ENCODE measurements around the gene MDC1.
A peak's percentile ranks its signal among the peaks of the same experiment; 100 is the strongest.
"Not testable (repeated sequence)": the region's sequence is repeated elsewhere in the genome, so short reads cannot be mapped to it uniquely, and the experiment has no call there.

Gene MDC1, protein sequence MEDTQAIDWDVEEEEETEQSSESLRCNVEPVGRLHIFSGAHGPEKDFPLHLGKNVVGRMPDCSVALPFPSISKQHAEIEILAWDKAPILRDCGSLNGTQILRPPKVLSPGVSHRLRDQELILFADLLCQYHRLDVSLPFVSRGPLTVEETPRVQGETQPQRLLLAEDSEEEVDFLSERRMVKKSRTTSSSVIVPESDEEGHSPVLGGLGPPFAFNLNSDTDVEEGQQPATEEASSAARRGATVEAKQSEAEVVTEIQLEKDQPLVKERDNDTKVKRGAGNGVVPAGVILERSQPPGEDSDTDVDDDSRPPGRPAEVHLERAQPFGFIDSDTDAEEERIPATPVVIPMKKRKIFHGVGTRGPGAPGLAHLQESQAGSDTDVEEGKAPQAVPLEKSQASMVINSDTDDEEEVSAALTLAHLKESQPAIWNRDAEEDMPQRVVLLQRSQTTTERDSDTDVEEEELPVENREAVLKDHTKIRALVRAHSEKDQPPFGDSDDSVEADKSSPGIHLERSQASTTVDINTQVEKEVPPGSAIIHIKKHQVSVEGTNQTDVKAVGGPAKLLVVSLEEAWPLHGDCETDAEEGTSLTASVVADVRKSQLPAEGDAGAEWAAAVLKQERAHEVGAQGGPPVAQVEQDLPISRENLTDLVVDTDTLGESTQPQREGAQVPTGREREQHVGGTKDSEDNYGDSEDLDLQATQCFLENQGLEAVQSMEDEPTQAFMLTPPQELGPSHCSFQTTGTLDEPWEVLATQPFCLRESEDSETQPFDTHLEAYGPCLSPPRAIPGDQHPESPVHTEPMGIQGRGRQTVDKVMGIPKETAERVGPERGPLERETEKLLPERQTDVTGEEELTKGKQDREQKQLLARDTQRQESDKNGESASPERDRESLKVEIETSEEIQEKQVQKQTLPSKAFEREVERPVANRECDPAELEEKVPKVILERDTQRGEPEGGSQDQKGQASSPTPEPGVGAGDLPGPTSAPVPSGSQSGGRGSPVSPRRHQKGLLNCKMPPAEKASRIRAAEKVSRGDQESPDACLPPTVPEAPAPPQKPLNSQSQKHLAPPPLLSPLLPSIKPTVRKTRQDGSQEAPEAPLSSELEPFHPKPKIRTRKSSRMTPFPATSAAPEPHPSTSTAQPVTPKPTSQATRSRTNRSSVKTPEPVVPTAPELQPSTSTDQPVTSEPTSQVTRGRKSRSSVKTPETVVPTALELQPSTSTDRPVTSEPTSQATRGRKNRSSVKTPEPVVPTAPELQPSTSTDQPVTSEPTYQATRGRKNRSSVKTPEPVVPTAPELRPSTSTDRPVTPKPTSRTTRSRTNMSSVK (N-terminal part only)

DNA sequence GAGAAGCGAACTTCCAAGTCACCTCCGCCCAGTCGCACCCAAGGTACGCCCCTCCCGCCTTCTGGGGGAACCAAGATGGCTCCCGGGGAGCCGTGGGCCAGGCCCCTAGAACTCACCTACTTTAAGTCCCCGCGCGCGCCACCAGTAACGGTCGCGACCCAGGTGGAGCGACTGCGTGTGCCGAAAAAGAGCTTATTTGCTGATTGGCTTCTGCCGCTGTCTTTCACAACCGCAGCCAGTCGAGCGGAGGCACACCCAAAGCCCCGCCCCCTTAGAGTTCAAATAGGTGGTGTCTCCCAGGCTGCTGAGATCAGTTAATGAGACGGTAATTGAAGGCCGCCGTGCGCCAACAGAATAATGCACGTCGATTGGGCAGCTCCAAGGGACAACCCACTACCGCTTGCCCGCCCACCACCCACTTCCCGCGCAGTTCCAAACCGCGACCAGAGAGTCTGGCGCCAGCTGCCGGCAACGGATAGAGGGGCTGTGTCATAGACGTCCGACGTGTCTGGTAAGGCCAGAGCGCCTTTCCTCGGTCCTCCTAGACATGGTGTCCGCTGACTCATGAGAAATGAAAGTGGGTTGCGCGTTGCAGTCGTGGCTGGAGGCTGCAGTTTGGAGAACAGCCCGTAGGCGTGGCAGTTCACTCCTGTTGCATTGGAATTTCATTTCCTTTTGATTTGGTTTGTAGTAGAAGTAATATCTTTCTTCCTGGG, at the start of gene MDC1:
TSS of gene MDC1 (minus strand) at position 153 of the 716 bp plus-strand sequence. CDS start 2,106 bp downstream, outside the sequence.
- peak; percentile 98 to 99 for DNase-seq (ENCODE audit: low read depth in 2 of 2)

DNA sequence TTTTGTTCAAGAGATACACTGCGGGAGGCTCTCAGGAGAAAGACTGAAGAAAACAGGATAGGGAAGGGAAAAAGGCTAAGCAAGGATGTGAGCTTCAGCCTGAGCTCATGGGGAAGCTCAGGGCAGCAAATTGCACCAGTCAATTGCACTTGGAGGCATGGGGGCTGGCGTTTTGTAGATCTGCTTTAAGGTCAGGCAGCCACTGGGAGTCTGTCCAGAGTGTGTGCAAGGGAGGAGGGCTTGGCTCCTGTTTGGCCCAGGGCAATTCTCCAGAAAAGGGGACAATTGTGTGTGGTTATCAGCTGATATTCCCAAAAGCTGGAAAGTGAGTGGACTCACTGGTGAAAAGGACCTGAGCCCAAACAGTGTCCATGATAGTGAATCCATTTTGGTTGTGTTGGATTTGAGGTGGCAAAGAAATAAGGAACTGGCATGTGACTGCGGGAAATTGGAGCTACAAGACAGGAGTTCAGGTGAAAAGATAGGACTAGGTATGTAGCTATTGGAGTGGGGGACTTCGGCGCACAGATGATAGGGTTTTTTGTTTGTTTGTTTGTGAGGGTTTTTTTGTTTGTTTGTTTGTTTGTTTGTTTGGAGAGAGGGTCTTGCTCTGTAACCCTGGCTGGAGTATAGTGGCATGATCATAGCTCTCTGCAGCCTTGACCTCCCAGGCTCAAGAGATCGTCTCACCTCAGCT, 49.5 kb upstream of the MDC1 start:
- no peak for DNase-seq (ENCODE audit: low read depth in 2 of 2)

DNA sequence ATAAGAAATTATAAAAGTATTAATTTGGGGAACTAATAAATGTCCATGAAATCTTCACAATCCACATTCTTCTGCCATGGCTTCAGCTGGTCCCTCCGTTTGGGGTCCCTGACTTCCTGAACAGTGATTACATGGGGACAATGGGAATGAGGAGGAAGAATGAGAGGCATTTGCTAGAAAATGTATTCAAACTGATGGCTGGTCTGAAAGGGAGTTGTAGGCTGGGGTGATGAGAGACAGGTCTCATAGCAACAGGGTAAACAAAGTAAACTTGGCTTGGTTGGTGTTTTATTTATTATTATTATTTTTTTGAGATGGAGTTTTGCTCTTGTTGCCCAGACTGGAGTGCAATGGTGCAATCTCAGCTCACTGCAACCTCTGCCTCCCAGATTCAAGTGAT, 48.4 kb upstream of the MDC1 start:
- not testable (repeated sequence) for DNase-seq (ENCODE audit: low read depth in 2 of 2)

DNA sequence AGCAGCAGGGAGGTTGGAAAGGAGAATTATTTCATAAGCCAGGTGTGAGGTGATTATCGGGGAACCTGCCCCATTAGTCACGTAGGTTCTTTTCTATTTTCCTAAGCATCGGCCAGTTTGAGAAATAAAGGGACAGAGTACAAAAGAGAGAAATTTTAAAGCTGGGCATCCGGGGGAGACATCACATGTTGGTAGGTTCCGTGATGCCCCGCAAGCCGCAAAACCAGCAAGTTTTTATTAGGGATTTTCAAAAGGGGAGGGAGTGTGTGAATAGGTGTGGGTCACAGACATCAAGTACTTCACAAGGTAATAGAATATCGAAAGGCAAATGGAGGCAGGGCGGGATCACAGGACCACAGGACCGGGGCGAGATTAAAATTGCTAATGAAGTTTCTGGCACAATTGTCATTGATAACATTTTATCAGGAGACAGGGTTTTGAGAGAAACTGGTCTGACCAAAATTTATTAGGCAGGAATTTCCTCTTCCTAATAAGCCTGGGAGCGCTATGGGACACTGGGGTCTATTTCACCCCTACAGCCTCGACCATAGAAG, 47.5 kb upstream of the MDC1 start:
- not testable (repeated sequence) for DNase-seq (ENCODE audit: low read depth in 2 of 2)

DNA sequence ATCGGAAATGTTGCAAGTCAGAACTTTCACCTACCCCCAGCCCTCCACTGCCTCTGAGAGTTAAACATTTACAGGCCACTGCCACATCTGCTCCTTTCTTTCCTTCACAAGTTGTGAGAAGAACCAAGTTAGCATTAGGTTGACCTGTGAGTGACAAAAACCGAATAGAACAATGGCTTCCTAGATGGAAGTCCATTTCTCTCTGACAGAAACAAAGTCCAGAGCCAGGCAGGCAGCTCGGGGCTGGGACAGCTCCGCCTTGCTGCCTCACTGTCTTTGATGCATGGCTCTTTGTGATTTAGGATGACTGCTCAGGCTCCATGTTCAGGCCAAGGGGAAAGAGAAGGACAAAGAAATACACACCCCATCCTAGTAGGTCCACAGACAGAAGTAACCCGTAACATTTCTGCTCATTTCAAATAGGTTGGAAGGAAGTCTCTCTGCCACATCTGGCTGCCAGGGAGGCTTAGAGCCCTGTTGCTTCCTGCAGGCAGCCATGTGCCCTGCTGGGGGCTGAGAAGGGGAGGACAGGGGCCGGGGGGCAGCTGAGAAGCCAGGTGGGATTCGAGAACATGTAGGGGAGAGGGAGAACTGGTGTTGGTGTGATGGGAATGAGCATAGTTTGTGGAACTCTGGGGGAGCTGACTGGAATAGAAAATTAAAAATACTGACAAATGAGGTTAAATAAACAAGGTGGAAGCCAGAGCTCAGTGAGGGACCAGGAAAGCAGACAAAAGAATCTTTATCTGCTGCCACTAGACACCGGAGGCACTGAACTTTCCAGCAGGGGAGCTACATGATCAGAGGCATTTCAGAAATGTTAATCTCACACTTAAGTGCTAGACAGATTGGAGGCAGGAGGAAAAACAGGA, 46.8 kb upstream of the MDC1 start:
- DNase-seq (ENCODE audit: low read depth in 2 of 2) = no peak

DNA sequence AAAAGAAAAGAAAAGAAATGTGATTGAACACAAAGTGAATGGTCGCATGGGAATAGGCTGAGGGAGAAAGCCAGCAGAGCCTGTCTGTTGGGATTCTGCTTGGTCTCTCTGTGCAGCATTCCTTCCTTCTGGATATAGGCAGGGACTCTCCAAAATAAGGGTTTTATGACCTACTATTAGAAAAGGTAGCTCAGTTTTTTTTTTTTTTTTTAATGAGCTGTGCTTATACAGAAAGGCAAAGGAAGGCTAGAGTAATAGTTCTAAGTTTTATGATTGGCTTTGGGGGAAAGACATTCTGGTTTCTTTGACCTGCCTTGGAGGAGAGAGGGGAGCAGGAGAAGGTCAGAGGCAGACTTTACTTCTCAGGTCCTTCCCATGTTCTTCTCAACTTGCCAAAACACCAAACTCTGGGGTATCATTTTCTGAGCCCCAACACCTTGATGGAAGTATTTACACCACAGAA, 46.1 kb upstream of the MDC1 start:
- no peak for DNase-seq (ENCODE audit: low read depth in 2 of 2)

DNA sequence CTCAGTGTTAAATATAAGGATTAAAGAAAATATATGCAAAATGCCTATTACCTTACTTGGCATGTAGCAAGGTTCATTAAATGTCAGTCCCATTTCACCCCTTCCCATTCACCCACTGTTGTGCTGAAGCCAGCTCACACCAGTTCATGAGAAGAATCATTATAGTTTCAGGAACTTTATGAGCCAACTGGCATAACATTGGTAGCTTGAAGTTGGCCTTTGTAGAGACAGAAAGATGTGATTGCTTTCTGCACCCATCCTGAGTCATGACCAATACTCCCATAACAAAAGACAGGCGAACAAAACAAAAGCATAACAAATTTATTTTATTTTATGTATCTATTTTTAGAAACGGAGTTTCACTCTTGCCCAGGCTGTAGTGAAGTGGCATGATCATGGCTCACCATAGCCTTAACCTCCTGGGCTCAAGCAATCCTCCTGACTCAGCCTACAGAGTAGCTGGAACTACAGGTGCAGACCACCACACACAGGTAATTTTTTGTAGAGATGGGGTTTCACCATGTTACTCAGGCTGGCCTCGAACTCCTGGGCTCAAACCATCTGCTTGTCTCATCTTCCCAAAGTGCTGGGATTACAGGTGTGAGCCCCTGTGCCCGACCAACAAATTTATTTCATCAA, 44.8 kb upstream of the MDC1 start:
- no peak for DNase-seq (ENCODE audit: low read depth in 2 of 2)

DNA sequence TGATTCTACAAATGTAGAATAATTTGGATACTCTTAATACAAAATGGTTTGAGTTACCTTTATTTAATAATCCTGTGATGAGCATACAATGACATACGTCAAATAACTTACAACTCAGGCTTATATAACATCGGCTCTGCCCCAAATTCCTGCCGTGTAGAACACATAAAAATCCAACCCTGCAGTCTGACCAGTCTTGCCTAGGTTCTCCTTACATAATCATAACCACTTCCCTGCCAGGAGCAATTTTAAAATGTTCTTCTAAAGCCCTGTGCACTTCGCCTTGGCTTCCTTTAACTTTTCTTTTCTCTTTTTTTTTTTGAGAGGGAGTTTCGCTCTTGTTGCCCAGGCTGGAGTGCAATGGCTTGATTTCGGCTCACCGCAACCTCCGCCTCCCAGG, 43.5 kb upstream of the MDC1 start:
- no peak for DNase-seq (ENCODE audit: low read depth in 2 of 2)

DNA sequence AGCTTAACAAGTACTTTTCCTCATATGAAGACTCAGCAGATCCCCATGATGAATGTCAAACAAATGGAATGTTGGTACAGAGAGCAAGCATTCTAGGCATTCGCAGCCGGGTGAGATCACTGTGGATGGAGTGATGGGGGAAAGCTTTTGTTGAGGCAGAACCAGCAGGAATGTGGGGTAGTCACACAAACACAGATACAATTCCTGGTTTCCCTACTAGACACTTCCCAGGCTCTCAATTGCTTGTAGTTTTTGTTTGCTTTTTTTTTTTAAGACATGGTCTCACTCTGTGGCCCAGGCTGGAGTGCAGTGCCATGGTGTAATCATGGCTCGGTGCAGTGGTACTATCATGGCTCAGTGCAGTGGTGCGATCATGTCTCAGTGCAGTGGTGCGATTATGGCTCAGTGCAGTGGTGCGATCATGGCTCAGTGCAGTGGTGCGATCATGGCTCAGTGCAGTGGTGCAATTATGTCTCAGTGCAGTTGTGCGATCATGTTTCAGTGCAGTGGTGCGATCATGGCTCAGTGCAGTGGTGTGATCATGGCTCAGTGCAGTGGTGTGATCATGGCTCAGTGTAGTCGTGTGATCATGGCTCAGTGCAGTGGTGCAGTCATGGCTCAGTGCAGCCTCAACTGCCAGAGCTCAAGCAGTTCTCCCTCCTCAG, 42.6 kb upstream of the MDC1 start:
- DNase-seq (ENCODE audit: low read depth in 2 of 2) = no peak

DNA sequence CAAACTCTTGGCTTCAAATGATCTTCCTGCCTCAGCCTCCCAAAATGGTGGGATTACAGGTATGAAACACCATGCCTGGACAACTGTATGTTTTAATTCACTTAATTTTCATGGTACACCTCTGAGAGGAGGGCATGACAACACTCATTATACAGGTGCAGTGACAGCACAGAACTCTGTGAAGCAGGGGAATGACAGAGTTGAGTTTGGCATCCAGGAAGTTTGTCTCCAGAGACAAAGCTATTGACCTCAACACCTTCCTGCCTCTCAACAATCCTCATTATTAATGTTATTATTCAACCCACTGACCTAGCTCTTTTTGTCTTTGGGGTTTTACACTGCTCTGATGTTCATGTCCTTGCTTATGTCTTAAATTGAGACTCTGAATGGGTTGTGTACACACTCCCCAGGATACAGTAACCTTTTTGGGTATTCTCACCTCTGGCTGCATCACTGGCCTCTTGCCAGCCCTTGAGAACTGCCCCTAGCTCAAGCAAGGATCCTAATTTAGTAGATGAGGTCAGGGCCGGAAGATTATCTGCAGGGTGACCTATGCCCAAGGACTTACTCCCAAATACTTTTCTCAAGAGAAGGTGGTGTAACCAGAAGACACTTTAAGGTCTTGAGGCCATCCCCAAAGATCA, 40.3 kb upstream of the MDC1 start:
- DNase-seq (ENCODE audit: low read depth in 2 of 2) = no peak

DNA sequence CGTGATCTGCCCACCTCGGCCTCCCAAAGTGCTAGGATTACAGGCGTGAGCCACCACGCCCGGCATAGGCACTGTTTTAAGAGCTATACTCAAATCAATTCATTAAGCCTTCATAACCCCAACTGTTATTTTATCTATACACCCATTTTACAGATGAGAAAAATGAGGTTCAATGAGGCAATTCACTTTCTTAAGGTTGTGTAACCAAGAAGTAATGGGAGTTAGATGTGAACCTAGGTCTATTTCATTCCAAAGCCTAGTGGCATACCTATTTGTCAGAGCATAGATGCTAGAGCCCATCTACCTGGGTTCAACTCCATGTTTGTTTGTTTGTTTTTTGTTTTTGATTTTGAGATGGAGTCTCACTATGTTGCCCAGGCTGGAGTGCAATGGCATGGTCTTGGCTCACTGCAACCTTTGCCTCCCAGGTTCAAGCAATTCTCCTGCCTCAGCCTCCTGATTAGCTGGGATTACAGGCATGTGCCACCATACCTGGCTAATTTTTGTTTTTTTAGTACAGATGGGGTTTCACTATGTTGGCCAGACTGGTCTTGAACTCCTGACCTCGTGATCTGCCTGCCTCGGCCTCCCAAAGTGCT, 39.4 kb upstream of the MDC1 start:
- not testable (repeated sequence) for DNase-seq (ENCODE audit: low read depth in 2 of 2)

DNA sequence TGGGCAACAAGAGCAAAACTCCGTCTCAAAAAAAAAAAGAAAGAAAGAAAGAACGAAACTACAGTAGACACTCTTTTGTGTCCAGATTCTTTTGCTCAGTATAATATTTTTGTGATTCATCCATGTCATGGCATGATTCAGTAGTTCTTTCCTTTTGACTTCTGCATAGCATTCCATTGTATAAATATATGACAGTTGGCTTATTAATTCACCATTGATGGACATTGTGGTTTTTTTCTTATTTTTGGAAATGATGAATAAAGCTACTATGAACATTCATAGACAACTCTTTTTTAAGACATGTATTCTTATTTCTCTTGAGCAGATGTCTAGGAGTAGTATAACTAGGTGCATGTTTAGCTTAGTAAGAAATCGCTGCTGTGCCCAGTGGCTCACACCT, 37.5 kb upstream of the MDC1 start:
- no peak for DNase-seq (ENCODE audit: low read depth in 2 of 2)

DNA sequence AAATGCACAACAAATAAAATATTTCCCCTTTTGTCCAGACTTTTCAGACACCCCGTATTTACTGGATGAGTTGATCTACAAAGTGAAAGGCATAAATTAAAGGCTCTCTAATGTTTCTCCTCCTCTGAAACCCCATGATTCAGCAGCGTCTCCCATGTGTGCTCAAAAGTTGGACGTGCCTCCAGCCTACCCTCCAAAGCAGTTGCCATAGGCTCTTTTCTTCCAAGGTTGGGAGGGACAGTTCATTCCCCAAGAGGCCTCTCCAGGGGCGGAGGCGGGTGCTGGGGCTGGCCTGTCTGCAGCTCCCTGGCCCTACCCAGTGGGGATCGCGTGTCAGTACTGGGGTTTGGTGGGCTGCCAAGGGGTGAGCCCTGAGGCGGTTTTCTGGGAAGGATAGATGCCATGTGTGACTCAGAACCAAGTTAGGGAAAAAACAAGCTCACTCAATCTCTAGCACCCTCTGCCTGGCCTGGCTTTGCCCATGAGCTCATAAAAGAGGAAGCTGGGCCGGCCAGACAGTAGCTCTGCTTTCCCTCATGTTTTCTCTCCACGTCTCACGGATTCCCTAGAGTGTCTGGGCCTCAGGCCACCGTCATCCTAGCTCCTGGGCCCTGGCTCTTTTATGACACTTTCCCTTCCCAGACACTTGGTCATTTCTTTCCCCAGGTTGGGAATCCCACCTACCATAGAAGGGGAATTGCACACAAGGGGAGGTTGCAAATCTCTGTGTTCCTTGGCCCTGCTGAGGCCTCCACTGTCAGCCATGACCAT, 35.3 kb upstream of the MDC1 start:
- DNase-seq (ENCODE audit: low read depth in 2 of 2) = no peak

DNA sequence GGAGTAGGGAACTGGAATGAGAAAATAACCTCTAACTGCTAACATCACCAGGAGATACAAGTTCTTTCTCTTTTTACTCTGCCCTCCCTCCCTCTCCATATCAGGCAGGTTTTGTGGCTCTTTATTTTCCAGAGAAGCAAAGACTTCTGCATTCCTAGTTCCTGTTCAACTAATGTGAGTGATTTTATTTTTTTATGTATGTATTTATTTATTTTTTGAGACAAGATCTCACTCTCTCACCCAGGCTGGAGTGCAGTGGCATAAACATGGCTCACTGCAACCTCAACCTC, 33.2 kb upstream of the MDC1 start:
- DNase-seq (ENCODE audit: low read depth in 2 of 2) = no peak

DNA sequence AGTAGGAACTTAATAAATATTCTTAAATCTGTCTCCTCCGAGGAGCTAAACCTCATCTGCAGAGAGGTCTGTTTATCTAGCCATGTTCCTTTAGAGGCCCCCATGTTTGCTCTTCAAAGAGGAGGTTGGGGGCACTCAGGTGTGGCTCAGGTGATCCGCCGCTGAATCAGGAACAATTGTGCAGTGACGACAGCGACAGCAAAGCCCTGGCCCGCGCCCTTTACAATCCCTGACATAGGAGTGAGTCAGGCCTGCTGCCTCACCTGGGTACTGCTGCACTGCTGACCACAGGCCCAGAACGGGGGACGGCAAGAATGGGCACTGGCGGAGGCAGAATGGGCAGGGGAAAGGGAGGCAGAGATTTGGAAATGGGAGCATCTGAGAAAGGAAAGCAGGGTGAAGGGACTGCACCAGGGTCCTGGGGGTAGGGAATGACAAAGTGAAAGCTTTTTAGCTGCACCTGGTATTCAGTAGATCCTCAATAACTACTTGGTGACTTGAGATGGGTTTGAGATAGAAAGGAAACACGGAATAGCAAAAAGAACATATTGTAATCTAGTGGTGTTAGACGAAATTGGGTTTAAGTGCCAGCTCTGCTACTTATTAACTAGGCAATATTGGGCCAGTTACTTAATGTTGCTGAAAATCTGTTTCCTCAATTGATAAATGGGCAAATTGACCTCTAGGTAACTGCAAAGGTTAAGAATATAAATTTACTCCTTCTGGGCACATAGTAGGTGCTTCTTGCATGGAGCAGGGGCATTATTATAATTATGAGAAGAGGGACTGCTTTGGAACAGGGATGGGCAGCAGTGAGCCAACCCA, 32.7 kb upstream of the MDC1 start:
- DNase-seq (ENCODE audit: low read depth in 2 of 2) = no peak

Measured in activated CD8-positive, alpha-beta memory T cell treated with anti-CD3 and anti-CD28 coated beads for 4 hours (primary cell).